ENCODE results near the gene CBX2.

CBX2 gene

DNA sequence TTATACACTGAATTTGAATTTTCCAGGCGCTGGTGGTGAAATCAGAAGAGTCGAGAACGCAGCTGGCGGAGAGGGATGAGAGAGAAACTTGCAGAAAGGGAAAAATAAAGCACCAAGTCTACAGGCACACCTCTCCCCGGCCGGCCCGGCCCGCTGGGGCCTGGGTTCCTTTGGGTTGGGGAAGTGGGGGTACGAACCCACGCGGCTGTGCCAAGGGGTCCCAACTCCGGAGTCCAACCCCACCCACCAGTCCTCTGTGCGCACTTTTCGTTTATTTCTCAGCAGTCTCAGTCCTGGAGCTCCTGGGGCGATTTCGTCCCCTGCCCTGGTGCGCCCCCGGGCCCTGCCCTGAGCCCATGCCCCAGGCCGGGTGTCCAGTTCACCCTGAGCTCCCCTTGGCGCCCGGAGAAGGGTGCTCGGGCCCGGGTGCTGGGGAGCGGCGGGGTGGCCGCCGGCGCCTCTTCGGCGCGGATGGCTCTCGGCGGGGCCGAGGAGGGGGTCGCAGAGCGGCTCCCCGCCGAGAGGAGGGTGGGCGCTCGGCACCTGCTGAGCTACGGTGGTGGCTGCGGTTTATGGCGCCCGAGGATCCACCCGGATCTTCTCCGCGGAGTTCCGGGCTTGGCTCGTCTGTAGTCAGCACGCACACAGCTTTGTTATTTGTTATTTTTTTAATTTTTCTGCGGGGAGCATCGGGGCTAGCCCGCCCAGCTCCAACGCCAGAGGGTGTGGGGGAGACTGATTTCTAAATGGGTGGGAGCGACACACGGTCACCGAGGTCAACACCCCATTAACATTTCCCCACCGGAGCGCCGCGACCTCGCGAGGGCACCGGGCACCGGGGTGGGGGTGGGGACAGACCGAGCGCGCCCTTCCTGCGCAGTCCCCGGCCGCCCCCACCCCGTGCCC lies 34.7 kb downstream of the CBX2 start:
- no peak for DNase-seq (ENCODE audit: low read depth)

DNA sequence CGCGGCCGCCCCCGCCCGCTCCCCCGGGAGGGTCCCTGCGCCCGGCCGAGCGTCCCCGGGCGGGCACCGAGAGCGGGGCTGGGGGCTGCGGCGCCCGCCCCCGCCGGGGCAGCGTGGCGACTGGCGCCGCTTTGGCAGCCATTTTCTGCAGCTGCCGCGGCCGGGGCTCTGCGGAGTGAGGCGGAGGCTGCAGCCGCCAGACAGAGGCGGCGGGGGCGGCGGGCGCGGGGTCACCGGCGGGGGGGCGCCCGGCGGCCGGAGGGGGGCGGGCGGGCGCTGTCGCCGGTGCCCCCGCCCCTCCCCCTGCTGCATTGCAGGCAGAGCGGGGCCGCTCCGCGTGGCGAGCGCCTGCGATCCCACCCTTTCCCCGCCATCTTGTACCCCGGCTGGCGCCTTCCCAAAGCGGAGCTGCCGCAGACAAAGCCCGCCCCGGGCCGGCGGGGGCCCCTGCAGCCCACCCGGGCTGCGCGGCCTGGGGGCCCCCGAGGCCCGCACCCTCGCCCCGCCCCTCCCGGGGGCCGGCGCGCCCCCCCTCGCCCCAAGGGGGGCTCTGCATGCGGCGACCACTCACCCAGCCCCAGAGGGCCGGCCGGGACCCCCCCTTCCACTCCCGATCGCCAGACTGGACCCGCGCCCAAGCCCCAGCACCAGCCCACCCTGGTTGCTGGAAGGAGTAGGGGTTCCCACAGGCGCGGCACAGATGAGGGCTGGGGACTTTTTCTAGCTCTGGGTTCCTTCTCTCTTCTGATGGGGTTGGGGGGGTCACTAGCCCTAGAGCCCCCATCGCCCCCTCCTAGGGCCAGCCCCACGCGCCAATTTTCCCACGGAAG lies 35.6 kb downstream of the CBX2 start:
- no peak for DNase-seq (ENCODE audit: low read depth)

DNA sequence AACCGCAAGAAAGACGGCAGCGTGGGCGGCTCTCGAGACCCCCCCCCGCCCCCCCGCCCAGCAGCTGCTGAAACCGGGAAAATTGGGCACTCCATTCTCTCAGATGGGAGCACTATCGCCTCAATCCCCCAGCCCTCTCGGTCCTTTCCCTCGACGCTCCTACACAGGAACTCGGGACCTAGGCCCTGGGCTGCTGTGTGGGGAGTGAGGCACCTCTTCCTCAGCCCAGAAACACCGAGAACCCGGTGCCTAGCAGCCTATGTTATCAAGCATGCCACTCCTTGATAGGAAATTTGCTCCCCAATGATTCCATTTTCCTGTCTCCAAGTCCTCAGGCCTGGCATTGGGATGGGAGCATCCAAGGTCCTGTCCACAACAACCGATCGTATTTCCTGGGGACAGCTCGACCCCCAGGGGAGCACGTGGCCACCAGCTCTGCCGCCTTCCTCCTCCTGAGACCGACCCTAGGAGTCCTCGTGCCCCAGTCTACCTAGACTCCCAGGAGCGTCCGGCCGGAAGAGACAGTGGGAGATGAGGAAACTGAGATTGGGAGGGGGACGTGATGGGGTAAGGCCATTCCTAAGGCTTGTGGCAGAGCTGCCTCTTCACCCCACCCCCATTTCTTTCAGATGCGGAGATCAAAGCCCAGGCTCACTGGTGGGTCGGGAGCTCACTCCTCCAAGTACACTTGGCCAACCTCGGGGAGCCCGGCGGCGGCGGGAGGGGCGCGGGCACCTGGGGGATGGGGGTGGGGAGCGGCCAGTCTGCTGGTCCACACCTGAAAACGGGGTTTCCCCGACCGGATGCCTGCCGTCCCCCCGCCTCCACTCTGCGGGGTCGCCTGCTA lies 36.4 kb downstream of the CBX2 start:
- no peak for DNase-seq (ENCODE audit: low read depth)

DNA sequence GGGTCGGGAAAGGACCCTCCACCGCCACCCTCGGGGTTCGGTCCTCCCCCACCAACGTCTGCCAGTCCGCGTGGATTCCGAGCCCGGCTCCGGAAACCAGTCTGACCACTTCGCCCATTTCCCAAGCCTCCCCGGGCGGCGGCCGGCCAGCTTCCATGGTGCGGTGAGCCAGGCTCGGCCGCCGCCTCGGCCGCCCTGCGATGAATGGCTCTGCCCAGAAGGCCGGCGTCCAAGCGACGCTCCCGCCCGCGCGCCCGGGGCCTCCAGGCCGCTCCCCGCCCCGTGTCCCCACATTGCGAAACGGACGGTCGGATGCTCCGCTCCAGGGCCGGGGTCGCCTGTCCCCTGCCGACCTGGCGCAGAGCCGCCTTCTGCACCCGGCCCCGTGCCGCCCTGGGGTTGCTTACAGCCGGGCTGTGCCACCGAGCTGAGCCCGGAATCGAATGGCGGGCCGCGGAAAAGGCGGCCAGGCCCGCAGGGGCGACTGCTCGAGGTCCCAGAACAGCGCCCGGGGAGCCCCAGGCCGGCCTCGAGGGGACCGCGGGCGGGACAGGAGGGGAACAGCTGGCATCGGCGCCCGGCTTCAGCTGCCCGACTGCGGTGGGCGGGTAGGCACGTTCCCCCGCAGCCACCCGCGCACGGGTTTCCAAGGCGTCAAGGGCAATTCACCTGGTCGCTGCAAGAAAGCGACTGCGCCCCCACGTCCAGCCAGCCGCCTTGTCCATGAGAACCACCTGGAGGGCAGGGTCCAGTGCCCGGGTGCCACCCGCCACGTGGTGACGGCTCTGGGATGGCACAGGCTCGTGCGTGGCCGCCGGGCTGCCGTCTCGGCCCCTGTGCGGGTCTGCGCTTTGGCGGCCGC lies 37.3 kb downstream of the CBX2 start:
- DNase-seq (ENCODE audit: low read depth) = no peak

DNA sequence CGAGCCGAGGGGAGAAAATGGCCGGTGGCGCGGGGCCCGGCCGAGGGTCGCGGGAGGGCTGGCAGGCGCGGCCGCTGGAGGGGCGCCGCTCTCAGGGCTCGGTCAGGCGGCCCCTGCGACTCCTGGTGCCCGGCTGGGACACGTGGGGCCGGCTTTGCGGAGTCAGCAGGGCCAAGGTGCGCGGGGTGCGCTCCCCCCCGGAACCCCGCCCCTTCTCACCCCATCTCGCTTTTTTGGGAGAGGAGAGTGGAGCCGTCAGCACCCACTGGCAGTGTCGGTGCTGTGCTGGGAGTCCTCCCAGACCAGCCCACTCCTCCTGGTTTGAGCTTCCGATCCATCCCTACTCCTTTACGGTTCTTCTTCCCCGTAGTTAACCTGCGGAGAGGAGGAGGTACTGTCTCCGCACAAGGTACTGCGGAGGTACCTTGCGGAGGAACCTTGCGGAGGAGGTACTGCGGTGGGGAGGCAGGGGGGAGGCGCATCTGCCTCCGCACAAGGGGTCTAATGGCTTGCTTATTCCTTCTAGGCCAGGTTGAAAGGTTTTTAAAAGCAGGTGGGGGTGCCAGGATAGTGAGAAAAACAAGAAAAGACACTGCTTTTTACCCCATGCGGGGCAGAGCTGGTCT lies 38.0 kb downstream of the CBX2 start:
- DNase-seq (ENCODE audit: low read depth) = no peak

DNA sequence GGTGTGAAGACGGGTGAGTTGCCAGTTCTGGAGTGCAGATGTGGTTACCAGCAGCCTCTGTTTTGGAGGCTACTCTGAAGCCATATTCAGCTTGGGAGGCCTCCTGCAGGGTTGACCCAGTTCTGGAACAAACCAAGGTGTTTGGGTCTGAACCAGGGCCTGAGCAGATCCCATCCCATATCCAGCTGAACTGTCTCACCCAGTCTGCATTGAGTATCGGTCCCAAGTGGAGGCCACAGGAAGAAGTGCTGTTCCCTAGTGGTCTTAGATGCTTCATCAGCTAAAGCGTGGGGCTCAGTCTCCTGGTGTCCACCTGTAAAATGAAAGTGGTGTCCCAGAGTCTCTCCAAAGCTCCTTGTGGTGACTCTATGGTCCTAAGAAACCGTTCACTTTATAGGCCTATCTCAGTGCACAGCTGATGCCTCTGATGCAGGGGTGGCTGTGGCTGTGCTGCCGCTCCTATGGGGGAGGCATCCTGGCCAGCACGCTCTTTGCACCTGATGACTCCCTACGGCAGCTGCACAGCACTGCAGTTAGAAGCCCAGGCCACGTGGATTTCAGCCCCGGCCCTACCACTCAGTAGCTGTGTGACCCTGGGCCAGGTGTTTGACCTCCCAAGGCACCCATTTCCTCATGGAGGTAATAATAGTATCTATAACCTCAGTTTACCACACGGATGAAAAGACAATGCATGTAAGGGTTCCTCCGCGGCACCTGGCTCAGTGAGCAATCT lies 40.2 kb downstream of the CBX2 start:
- no peak for DNase-seq (ENCODE audit: low read depth)

DNA sequence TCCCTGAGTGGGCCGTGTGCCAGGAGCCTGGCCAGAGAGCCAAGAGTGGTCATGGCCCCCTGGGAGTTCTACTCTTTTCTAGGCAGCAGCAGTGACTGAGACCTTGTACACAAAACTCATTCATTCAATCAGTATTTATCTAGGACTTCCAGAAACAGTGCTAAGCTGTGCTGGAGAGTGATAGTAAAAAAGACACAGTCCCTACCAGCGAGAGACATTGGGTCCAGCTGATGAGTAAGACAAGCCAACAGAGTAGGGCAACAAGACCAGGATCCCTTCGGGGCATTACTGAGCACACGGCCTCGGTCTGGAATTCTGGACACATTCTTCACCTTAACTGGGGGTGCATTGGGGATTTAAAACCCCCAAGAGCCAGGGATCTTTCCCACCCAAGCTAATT lies 41.1 kb downstream of the CBX2 start:
- no peak for DNase-seq (ENCODE audit: low read depth)

DNA sequence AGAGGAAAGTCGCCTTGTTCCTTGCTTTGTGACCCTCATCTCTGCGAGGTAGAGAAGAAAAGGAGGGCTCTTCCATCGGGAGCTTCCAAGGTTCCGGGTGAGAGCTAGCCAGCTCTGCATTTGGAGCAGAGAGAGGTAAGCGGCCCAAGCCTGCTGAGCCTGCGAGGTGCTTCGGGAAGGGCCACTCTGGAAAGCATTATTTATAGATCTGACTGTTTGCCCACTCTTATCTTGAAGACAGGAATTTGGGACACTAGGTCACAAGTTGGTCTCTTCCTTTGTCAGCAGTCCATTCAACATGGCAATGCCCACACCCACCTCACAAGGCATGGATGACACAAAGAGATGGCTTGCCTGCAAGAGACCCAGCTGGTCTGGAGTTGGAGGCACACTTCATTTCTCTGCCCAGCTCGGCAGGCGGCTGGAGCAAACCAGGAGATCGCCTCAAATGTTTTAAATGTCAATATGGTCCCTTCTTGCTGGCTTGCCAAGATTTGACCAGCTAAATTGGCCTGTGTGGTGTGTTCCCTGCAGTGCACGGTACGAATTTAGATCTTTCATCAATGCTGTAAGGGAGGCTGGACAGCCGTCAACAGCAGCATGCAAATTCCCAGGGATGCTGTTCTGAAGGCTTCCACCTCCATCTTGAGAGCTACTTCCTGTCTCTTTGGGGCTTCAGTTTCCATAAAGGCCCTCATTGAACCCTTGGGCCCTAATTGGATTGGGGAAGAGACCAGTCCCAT lies 41.8 kb downstream of the CBX2 start:
- no peak for DNase-seq (ENCODE audit: low read depth)

DNA sequence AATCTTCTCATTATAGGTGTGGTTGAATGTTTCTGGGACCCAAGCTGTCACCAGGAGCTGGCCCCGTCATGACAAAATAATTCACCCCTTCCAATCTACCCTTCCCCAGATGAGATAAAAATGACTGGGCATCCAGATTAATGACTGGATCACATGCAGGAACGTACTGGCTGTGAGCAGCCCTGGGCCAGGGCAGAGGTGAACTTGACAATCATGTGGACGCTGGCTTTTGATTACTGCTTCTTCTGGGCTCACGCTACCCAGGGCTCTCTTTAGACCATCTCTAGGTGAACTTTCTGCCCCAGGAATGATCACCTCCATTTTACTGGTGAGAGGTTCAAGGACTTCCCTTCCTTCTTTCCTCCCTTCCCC lies 43.0 kb downstream of the CBX2 start:
- no peak for DNase-seq (ENCODE audit: low read depth)

DNA sequence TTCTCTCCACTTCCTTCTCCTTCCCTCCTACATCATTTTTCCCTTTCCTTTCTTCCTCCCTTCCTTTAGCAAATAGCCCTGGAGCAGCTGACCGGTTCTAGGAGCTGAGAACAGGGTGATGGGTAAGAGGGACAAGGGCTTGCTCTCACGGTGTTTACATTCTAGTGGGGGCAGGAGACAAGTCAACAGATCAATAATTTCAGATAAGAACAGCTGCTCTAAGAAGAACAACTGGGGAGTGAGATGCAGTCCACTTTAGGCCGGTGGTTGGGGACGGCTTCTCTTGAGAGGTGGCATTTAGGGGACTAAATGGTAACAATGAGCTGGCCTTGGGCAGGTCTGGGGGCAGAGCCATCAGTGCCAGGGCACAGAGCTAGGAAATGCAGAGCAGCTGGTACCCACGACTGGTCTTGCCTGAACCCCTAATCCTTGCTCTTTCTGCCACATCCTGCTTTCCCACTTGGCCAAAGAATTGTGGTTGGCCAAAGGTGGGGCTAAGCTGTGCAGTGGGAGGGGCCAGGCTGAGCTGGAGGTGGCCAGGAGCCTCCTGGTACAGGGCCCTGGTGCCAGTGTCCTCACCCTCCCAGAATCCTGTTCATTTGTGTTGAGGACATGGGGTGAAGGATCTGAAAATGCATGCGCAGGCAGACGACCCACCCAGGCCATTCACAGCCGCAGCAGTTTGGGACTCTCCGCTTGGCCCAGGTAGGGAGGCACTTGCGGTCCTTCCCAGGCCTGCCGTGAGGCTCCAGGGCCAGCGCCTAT lies 43.6 kb downstream of the CBX2 start:
- no peak for DNase-seq (ENCODE audit: low read depth)

DNA sequence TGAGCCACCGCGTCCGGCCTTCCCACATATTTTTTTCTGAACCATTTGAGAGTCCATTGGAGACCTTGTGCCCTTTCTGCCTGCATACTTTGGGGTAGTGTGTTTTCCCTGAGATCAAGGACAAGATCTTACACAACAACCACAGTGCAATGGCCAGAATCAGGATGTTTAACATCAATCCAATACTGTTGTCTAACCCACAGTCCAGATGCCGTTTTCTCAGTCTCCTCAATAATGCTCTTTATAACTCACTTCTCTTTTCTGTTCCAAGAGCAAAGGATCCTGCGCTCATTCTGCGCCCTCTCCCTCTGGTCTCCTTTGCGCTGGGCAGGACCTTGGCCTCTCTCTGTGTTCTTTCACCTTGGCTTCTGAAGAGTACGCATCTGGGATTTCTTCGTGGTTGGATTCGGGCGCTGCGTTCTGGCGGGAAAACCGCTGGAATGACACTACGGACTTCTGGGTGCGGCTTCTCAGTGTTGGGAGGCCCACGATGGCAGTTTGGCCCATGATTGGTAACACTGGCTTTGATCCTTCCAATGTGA lies 44.7 kb downstream of the CBX2 start:
- DNase-seq (ENCODE audit: low read depth) = no peak

DNA sequence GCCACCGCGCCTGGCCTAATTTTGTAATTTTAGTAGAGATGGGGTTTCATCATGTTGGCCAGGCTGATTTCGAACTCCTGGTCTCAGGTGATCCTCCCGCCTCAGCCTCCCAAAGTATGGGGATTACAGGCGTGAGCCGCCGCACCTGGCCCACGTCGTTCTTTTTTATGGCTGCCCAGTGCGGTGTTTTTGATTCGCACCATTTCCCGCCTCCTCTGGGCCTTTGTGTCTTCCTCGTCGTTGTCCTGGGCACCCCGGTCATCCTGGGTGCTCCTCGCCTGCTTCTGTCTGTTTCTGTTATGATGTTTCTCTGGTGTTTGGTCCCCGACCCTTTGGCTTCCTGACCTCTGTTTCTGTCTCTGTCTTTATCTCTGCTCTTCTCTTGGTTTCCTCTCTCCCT lies 46.3 kb downstream of the CBX2 start:
- no peak for DNase-seq (ENCODE audit: low read depth)

DNA sequence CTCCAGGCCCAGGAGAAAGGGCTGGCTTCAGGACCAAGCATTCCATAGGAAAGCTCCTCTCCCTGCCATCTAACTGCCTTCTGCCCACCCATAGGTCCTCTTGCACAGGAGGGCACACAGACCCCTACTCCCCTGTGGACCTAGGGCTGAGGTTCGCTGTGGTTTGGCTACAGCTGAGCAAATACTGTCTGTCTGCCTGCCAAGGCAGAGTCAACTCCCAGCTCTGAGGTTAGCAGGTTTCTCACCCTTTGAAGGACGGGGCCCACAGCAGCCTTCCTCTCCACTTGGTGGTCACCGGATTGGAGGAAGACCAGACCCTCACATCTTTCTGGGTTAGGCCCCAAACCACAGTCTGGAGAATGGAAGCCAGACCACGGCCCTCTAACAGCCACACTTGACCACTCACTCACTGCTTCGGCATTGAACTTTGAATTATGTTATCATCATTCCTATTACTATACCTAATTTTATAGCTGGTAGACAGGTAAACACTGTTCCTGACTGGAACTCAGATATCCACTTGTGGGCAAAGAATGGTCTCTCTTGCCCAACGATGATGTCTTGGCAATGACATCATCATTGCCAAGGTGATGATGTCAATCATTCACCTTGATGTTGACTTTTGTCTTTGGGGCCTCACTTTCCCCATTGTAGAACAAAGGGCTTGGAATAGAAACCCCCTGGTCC lies 47.1 kb downstream of the CBX2 start:
- no peak for DNase-seq (ENCODE audit: low read depth)

DNA sequence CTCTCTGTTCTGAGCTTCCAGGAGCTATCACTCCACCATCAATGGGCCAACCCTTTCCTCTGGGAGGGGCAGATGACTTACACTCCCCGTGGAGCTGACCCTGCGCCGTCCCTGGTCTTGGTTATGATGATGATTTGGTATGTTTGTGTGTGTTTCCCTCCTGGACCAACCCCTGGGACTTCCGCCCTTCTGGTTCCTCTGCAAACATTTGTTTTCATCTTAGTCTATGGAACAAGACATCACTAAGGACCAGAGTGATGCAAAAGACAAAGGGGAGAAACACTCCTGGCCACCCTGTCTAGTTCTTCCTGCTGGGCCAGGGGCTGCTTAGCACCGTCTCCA lies 47.6 kb downstream of the CBX2 start:
- no peak for DNase-seq (ENCODE audit: low read depth)

DNA sequence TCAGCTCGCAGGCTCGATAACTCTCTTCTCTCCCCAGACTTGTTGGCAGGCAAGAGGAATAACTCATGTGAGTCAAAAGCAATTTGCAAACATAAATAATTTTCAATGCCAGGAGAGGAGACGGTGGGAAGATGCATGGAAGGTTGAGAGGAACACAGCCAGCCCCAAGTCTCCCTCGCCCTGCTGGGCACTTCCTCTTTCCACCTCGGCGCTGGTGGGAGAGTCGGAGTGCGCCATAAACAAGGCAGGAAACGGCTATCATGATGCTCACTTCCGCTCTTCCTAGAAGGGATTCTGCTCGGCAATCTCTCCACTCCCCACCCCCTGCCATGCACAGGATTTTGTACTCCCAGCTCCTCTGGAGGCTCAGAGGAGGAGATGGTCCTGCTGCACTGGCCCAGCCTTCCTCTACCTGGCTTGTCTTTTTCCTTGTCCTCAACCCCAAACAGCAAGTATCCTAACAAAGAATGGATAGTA lies 48.3 kb downstream of the CBX2 start:
- no peak for DNase-seq (ENCODE audit: low read depth)

DNA sequence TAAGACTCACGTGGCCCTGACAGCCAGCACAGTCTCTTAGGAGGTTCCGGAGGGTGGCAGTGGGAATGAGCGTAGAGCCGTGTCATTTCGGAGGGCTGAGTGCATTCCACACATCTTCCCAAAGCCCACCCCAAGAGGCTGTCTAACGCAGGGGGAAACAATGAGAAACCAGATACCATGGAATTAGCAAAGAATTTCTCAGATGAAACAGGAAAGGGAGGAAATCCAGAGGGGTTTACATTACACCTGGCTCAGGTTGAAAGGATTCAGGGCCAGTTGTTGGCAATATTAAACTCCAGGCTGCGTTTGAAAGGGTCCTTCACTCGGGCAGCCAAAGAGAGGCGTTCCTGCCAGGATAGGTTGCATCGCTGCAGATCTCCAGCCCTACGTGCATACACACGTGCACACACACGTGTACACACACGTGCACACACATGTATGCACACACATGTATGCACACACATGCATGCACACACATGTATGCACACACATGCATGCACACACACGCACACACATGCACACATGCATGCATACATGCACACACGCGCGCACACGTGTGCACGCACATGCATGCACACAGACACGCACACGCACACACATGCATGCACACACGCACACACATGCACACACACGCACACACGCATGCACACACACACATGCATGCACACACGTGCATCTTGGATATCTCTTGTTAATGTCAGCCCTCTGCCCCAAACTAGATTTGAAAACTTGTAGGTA lies 49.1 kb downstream of the CBX2 start:
- DNase-seq (ENCODE audit: low read depth) = no peak

DNA sequence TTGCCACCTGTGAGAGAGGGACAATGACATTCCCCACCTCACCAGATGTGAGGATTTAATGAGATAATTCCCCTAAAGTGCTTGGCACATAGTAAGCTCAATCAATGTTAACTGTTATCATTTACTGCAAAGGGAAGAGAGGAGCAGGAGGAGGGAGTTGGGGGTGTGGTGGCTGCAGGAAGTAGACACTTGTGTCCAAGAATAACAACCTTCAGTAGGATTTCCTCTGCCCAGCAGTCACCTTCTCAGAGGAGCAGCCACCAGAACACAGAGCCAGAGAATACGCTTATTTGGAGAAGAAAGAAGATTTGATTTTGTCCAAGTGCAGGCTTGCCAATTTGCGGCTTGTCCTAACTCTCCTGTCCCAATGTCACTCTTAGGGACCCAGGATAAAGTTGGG lies 51.1 kb downstream of the CBX2 start:
- DNase-seq (ENCODE audit: low read depth) = no peak
